ENCODE results near the gene REEP1.
"Not testable (repeated sequence)": the region's sequence is repeated elsewhere in the genome, so short reads cannot be mapped to it uniquely, and the experiment has no call there.

REEP1 gene

GRCh38 chr2:86235196-86235980 lies 102.0 kb downstream of the REEP1 start:
- no peak overlapping the region for H3K27ac Mint-ChIP-seq
- DNase-seq (no peak), ATAC-seq (no peak)
- H3K4me1 Mint-ChIP-seq = peaks cover 15% of the 10 kb centered on the region
- H3K27me3 Mint-ChIP-seq = peaks cover 18% of the 10 kb centered on the region
- H3K9me3 Mint-ChIP-seq = no peaks in the 10 kb centered on the region
- no peak overlapping the region for H3K4me3 Mint-ChIP-seq

GRCh38 chr2:86234563-86235131 lies 102.8 kb downstream of the REEP1 start:
- no peak for ATAC-seq
- no peaks in the 10 kb centered on the region for H3K9me3 Mint-ChIP-seq
- no peak overlapping the region for H3K27ac Mint-ChIP-seq
- H3K4me1 Mint-ChIP-seq = peaks cover 15% of the 10 kb centered on the region
- DNase-seq = no peak
- H3K4me3 Mint-ChIP-seq = no peak overlapping the region
- H3K27me3 Mint-ChIP-seq = peaks cover 15% of the 10 kb centered on the region

DNA sequence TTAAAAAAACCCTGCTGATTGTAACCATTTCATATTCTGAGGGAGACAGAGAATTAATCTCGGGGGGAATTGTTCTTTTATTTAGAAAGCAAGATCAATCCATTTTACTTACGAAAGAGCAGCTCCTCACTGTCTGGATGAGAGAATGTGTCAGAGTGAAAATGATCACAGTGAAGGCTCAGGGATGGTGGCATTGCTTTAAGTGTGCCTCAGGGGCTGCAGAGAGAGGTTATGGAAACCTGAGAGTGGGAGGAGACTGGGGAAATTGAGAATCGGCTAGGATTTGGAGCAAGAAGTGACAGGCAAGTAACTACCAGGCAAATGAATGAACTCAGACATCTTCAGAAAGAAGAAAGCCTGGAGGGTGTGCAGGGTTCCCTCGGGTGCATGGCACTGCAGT lies 104.0 kb downstream of the REEP1 start:
- Mint-ChIP-seq H3K27me3 (peaks cover 15% of the 10 kb centered on the region), H3K27ac (no peak overlapping the region), H3K4me1 (peaks cover 9% of the 10 kb centered on the region), H3K9me3 (no peaks in the 10 kb centered on the region), H3K4me3 (no peak overlapping the region)
- DNase-seq = no peak
- no peak for ATAC-seq

DNA sequence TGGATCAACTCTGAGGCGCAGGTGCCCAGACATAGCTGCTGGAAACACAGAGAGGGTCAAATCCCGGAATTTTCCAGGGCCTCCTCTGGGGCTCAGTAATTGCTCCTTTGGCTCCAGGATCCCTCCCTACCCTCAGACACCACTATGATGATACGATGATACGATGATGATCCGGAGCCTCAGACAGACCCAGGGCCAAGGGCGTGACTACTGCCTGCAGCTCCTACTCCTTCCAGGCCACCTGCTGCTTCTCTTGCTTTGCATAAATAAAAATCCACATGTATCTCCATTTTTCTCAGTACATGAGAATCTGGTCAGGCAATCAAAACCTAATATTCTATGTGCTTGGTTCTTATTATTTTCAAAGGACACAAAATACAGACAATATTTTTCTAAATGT lies 104.5 kb downstream of the REEP1 start:
- Mint-ChIP-seq H3K27me3 (peaks cover 15% of the 10 kb centered on the region), H3K27ac (no peak overlapping the region), H3K4me1 (peaks cover 6% of the 10 kb centered on the region), H3K9me3 (no peaks in the 10 kb centered on the region), H3K4me3 (no peak overlapping the region)
- DNase-seq (no peak), ATAC-seq (no peak)

DNA sequence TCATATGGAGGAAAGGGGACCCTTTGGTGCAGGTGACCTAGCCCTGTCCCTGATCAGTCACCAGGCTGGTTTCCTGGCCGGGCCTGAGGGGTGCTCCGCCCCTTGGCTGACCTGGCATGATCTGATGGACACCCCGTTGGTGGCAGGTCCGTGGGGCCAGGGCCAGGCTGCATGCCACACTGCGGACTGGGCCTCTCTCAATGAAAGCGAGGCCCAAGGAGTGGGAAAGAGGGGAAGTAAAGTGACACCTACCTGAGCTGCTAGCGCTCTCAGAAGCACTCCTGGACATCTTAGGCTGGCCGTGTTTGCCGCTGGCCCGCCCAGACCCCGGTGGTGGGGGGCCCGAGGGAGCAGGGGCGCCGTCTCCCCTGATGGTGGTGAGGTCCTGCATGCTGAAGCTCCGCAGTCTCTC lies 105.0 kb downstream of the REEP1 start:
- ATAC-seq = no peak
- DNase-seq = no peak
- H3K27me3 Mint-ChIP-seq = peaks cover 15% of the 10 kb centered on the region
- H3K27ac Mint-ChIP-seq = no peak overlapping the region
- peaks cover 5% of the 10 kb centered on the region for H3K4me1 Mint-ChIP-seq
- no peaks in the 10 kb centered on the region for H3K9me3 Mint-ChIP-seq
- no peak overlapping the region for H3K4me3 Mint-ChIP-seq

DNA sequence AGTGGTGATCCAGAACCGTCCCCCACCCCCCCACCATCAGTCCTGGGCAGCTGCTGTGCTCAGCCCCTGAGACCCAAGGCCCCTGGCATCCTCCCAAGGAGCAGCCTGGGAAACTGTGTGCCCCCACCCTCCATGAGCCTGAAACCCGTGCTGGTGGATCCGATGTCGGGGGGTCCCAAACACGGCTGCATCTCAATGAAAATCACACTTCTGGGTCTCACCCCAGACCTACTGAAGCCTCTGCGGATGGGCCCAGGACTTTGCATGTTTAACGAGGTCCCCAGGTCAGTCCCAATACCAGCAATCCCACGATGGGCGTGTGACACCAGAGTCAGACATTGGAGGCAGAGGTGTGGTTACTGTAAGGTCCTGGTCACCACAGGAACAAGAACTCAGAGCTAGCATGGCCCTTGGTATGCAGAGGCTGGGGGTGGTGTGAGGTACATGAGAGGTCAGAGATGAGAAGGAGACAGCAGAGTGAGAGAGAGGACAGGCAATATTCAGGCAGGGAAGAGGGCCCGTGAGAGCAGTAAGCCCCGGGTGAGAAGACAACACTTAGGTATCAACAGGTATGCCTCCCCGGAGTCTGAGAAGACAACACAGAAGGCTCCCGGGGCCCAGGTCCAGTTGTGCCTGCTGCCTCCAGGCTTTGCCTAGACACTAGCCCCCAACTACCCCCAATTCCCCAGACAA lies 105.6 kb downstream of the REEP1 start:
- Mint-ChIP-seq H3K4me1 (no peaks in the 10 kb centered on the region), H3K27ac (peak overlapping the region in 1 of 2 donors; percentile 36), H3K27me3 (peaks cover 15% of the 10 kb centered on the region), H3K9me3 (no peaks in the 10 kb centered on the region), H3K4me3 (no peak overlapping the region)
- DNase-seq (no peak), ATAC-seq (no peak)

- H3K9me3 Mint-ChIP-seq = no peaks in the 10 kb centered on the region
- no peaks in the 10 kb centered on the region for H3K4me1 Mint-ChIP-seq
- ATAC-seq (no peak), DNase-seq (no peak)
- H3K4me3 Mint-ChIP-seq = no peak overlapping the region
- no peak overlapping the region for H3K27ac Mint-ChIP-seq
- peaks cover 15% of the 10 kb centered on the region for H3K27me3 Mint-ChIP-seq
Observed at GRCh38 chr2:86230961-86231360, 106.5 kb downstream of the REEP1 start.

GRCh38 chr2:86229221-86229620 lies 108.2 kb downstream of the REEP1 start:
- Mint-ChIP-seq H3K27me3 (peaks cover 15% of the 10 kb centered on the region), H3K4me1 (peaks cover 14% of the 10 kb centered on the region), H3K9me3 (no peaks in the 10 kb centered on the region), H3K27ac (no peak overlapping the region), H3K4me3 (no peak overlapping the region)
- ATAC-seq = no peak
- DNase-seq = no peak

DNA sequence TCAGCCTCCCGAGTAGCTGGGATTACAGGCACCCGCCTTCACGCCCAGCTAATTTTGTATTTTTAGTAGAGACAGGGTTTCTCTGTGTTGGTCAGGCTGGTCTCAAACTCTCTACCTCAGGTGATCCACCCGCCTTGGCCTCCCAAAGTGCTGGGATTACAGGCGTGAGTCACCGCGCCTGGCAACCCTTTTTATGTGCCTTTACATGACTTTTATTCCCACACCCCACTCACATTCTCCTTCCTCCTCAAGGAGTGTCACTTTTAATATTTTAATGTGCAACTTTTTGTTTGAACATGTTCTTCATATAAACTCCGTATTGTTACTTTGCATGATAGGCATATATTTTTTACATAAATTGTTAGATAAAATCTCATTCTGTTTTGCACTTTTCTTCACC lies 108.9 kb downstream of the REEP1 start:
- Mint-ChIP-seq H3K4me1 (peaks cover 15% of the 10 kb centered on the region), H3K27me3 (peaks cover 12% of the 10 kb centered on the region)
- not testable (repeated sequence) for DNase-seq, H3K4me3 Mint-ChIP-seq, H3K9me3 Mint-ChIP-seq, H3K27ac Mint-ChIP-seq, ATAC-seq

- Mint-ChIP-seq H3K4me3 (no peak overlapping the region), H3K27ac (peak overlapping the region in 1 of 2 donors; percentile 28), H3K4me1 (peaks cover 15% of the 10 kb centered on the region), H3K9me3 (no peaks in the 10 kb centered on the region), H3K27me3 (peaks cover 7% of the 10 kb centered on the region)
- ATAC-seq (no peak), DNase-seq (no peak)
Observed at GRCh38 chr2:86227685-86228084, 109.7 kb downstream of the REEP1 start.

DNA sequence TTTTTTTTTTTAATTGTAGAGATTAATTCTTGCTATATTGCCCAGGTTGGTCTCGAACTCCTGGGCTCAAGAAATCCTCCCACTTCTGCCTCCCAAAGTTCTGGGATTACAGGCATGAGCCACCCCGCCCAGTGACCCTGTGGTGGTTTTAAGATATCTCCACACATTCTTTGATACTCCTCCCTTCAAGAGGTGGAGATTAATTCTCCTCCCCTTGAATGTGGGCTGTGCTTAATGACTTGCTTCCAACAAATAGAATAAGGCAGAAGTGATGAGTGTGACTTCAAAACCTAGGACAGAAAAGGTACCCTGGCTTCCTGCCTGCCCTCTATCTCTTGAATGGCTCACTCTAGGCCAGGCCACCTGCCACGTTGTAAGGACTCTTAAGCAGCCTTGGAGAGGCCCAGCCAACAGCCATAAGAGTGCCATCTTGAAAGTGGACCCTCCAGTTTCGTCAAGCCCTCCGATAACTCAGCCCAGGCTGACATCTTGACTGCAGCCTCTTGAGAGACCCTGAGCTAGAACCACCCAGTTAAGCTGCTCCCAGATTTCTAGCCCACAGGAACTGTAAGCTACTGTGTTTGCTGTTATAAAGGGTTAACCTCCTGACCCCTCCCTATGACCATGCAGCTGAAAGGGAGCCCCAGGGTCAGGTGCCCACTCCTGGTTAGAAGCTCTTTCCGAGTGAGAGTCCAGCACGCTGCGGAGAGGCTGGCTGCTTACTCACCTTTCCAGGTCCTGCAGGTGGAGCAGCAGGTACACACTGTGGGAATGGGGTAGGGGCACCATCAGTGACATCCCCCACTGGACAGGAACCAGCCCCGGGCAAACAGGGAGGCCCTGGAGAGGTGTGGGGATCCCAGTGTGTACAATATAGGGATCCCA lies 110.5 kb downstream of the REEP1 start:
- Mint-ChIP-seq H3K4me3 (no peak overlapping the region), H3K27me3 (peaks cover 7% of the 10 kb centered on the region), H3K4me1 (peaks cover 15% of the 10 kb centered on the region), H3K9me3 (no peaks in the 10 kb centered on the region), H3K27ac (no peak overlapping the region)
- ATAC-seq (no peak), DNase-seq (no peak)

GRCh38 chr2:86226070-86226469 lies 111.4 kb downstream of the REEP1 start:
- H3K27me3 Mint-ChIP-seq = peaks cover 7% of the 10 kb centered on the region
- no peak overlapping the region for H3K27ac Mint-ChIP-seq
- H3K4me1 Mint-ChIP-seq = peaks cover 21% of the 10 kb centered on the region
- no peak overlapping the region for H3K4me3 Mint-ChIP-seq
- no peaks in the 10 kb centered on the region for H3K9me3 Mint-ChIP-seq
- ATAC-seq (no peak), DNase-seq (no peak)

- peaks cover 5% of the 10 kb centered on the region for H3K27me3 Mint-ChIP-seq
- ATAC-seq = peak; percentile 70
- H3K4me3 Mint-ChIP-seq = peak overlapping the region in 1 of 2 donors; percentile 55
- DNase-seq = peak; percentile 24 to 37
- H3K4me1 Mint-ChIP-seq = peaks cover 25% of the 10 kb centered on the region
- peak overlapping the region in 1 of 2 donors; percentile 92 for H3K27ac Mint-ChIP-seq
- H3K9me3 Mint-ChIP-seq = no peaks in the 10 kb centered on the region
Observed at GRCh38 chr2:86225581-86225980, 111.8 kb downstream of the REEP1 start.

DNA sequence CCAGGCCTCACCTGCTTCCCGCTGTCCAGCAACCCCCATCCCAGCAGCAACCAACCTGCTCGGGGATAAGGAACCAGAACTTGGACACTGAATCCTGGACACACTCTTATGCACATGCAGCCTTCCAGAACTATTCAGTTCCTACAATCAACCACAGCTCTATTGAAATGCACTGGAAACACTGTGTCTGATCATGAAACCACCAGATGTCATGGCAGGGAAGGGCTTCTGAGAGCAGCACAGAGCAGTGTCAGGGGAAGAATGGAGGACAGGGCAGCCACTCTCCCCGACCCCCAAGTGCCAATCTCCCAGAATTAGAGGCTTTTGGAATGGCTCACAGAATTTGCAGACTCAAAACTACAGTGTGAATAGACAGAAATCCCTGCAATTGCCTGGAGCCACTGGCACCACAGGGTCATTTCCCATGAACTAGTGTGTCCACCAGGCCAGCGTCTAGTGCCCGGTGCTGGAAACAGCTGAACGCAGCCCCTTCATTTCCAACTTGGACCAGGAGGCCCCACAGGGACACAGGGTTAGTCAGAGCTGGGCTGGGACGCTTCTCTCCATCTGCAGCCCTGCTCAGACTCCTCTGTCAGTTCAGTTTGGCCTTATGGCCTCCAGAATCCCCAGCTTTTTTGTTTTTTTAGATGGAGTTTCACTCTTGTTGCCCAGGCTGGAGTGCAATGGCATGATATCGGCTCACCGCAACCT lies 112.6 kb downstream of the REEP1 start:
- Mint-ChIP-seq H3K27me3 (no peaks in the 10 kb centered on the region), H3K4me1 (peaks cover 25% of the 10 kb centered on the region), H3K9me3 (no peaks in the 10 kb centered on the region), H3K4me3 (no peak overlapping the region), H3K27ac (peak overlapping the region in 1 of 2 donors; percentile 92)
- peak; percentile 21 for ATAC-seq
- no peak for DNase-seq

All from stimulated activated naive CD8-positive, alpha-beta T cell treated with anti-CD3 and anti-CD28 coated beads, Interleukin-15, amount 100 ng/mL, for 72 hours (primary cell).